ENCODE data around the gene ST3GAL2.

ST3GAL2 gene, protein sequence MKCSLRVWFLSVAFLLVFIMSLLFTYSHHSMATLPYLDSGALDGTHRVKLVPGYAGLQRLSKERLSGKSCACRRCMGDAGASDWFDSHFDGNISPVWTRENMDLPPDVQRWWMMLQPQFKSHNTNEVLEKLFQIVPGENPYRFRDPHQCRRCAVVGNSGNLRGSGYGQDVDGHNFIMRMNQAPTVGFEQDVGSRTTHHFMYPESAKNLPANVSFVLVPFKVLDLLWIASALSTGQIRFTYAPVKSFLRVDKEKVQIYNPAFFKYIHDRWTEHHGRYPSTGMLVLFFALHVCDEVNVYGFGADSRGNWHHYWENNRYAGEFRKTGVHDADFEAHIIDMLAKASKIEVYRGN

DNA sequence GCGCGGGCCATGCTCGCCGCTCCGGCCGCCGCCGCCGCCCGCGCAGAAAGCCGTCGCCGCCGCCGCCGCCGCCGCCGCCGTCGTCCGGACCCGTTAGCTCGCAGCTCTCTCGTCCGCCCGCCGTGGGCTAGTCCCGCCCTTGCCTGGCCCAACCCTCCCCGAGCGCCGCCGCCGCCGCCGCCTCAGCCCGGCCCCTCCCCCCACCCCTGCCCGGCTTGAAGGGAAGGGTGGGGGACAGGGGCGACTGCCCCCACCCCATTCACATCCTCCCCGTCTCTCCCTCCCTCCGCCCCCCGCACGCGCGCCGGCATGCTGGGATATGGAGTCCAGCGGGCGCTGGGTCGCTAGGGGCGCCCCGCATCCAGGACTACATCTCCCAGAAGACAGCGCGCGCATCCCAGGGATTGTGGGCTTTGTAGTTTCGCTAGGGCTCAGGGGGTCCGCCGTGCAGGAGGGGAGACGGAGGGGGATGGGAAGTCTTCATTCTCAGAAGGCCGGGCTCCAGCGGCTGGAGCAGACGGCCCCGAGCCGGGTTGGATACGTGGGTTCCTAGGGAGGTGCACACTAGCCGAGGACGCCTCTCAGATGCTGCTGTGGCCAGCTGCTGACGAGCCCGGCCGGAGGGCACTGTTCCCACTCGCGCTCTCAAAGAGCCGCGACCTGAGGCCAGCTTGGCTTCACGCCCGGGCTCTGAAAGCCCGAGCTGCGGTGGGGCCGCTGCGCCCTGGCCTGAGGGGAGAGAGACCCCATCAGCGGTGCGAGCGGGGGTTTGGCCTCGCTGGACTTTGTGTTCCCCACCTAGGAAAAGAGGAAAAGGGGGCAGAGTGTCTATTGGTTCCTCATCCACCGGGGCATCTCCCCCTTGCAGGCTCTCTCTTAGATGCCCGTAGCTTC, at the start of gene ST3GAL2:
Gene ST3GAL2 (minus strand): TSS at position 132 of the 894 bp plus-strand sequence. CDS start 40,570 bp downstream, outside the sequence.
- TF ChIP-seq, protein P1, sequence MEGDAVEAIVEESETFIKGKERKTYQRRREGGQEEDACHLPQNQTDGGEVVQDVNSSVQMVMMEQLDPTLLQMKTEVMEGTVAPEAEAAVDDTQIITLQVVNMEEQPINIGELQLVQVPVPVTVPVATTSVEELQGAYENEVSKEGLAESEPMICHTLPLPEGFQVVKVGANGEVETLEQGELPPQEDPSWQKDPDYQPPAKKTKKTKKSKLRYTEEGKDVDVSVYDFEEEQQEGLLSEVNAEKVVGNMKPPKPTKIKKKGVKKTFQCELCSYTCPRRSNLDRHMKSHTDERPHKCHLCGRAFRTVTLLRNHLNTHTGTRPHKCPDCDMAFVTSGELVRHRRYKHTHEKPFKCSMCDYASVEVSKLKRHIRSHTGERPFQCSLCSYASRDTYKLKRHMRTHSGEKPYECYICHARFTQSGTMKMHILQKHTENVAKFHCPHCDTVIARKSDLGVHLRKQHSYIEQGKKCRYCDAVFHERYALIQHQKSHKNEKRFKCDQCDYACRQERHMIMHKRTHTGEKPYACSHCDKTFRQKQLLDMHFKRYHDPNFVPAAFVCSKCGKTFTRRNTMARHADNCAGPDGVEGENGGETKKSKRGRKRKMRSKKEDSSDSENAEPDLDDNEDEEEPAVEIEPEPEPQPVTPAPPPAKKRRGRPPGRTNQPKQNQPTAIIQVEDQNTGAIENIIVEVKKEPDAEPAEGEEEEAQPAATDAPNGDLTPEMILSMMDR (IDR thresholded peaks at IDR 0.05; ENCODE audit: low read length, missing control alignments): no peak
- H3K4me3 ChIP-seq (replicated peaks; ENCODE audit: low read depth, low read length): peak within 1 kb of the TSS; percentile 94
- DNase-seq (ENCODE audit: low read depth): peak; percentile 93

DNA sequence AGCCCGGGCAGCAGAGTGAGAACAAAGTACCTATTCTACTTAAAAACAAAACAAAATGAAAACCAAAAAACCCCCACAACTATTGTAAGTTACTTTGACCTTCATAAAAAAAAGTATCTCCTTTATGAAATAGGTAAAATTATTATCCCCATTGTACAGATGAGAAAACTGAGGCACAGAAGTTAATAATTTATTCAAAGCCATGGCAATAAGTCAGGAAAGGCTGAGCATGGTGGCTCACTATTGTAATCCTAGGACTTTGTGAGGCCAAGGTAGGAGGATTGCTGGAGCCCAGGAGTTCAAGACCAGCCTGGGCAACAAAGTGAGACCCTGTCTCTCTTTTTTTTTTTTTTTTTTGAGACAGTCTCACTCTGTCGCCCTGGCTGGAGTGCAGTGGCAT, 46.0 kb upstream of the ST3GAL2 start:
- no peak for DNase-seq (ENCODE audit: low read depth)
- TF ChIP-seq, protein P1 (IDR thresholded peaks at IDR 0.05; ENCODE audit: low read length, missing control alignments): no peak
- no peak overlapping the region for H3K4me3 ChIP-seq (replicated peaks; ENCODE audit: low read depth, low read length)

DNA sequence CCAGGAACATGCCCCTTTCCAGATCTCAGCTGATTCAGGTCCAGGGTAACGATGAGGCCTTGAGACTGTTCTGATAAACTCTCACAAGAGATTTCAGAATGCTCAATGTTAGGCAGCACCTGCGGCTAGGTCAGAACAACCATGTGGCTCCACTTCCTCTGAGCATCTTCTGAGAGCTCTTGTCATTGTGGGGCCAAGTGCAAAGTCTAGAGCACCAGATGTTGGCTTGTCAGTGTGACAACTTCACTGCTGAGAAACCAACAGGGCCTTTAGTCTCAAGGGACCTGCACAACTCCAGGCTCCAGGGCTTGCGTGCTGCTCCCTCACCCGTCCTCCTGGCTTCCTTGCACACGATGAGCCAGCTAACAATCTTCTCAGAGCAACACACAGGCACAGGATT, 44.5 kb upstream of the ST3GAL2 start:
- no peak for DNase-seq (ENCODE audit: low read depth)
- TF ChIP-seq, protein P1 (IDR thresholded peaks at IDR 0.05; ENCODE audit: low read length, missing control alignments): no peak
- no peak overlapping the region for H3K4me3 ChIP-seq (replicated peaks; ENCODE audit: low read depth, low read length)

DNA sequence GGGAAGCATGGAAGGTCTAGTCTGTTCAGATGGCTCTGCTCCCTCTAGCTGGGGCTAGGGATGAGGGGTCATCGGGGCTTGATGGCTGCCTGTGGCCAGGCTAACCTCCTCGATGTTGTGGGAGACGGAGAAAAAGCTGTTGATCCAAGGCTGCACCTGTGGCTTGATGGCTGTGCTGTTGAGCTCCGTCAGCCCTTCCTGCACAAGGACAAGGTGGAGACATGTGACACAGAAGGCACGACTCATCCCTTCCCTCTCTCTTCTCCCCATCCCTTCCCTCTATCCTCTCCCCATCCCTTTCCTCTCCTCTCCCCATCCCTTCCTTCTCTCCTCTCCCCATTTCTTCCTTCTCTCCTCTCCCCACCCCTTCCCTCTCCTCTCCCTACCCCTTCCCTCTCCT, 43.7 kb upstream of the ST3GAL2 start:
- H3K4me3 ChIP-seq (replicated peaks; ENCODE audit: low read depth, low read length): no peak overlapping the region
- TF ChIP-seq, protein P1 (IDR thresholded peaks at IDR 0.05; ENCODE audit: low read length, missing control alignments): no peak
- DNase-seq (ENCODE audit: low read depth): no peak

DNA sequence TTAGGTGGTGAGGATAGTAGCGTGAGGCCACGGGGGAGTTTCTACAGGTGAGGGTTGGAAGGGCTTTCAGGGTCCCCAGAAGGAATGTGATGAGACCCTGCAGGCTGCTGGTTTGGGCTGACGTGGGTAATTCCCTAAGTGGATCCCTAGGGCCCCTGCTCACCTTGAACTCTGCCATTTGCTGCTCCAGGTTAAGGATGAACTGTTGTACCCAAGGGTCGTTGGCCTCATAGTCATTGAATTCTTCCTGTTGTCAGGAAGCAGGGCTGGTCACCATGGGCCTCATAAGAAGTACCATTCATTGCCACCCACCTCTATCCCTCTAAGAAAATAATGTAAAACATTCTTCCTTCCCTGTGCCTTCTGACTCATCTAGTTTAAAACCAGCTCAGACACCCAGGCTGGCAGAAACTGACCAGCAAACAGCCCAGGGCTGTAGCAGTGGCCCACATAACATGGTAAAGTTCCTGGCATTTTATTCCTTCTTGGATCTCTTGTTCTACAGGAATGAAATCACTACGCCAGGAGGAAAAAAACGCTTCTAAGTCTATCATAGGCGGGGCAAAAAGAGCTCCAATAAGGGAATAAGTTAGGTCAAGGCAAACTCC, 43.1 kb upstream of the ST3GAL2 start:
- DNase-seq (ENCODE audit: low read depth): no peak

More for the DNA sequence above, 43.1 kb upstream of the ST3GAL2 start:
- TF ChIP-seq, protein P1 (IDR thresholded peaks at IDR 0.05; ENCODE audit: low read length, missing control alignments): no peak
- no peak overlapping the region for H3K4me3 ChIP-seq (replicated peaks; ENCODE audit: low read depth, low read length)

All from fibroblast of pulmonary artery (primary cell).